Measurements from ENCODE around the gene SMARCD3. TPM values are rescaled to one million over a fixed set of nuclear protein-coding genes. Genes with fewer than 3 reads are reported as not detected.

SMARCD3 gene
- total and polyA plus RNA-seq, 9 of the 15 experiments (the other 6 are each of a cell fraction or from before 2014, with no cell fraction given): 0.43 to 3.6 (median 2.6) TPM

- TF ChIP-seq ARID4B (CRISPR knock-in tag; IDR thresholded peaks at IDR 0.05): no peak
- peak; percentile 18; the same call in 1 of the 2 replicates for TF ChIP-seq ZNF263 (CRISPR knock-in tag; IDR thresholded peaks at IDR 0.05; ENCODE audit: borderline replicate concordance)
- no peak for TF ChIP-seq BRF1 (IDR thresholded peaks at IDR 0.05; ENCODE audit: borderline replicate concordance, extremely low read depth, insufficient read length)
- TF ChIP-seq, protein P1, sequence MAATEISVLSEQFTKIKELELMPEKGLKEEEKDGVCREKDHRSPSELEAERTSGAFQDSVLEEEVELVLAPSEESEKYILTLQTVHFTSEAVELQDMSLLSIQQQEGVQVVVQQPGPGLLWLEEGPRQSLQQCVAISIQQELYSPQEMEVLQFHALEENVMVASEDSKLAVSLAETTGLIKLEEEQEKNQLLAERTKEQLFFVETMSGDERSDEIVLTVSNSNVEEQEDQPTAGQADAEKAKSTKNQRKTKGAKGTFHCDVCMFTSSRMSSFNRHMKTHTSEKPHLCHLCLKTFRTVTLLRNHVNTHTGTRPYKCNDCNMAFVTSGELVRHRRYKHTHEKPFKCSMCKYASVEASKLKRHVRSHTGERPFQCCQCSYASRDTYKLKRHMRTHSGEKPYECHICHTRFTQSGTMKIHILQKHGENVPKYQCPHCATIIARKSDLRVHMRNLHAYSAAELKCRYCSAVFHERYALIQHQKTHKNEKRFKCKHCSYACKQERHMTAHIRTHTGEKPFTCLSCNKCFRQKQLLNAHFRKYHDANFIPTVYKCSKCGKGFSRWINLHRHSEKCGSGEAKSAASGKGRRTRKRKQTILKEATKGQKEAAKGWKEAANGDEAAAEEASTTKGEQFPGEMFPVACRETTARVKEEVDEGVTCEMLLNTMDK (IDR thresholded peaks at IDR 0.05; ENCODE audit: borderline replicate concordance, insufficient read depth, low read depth, low read length, poor library complexity, severe bottlenecking): peak; percentile 91
- no peak; the same call in 1 of the 2 replicates for TF ChIP-seq BHLHE40 (IDR thresholded peaks at IDR 0.05; ENCODE audit: low read length)
- no peak for TF ChIP-seq SMAD1 (IDR thresholded peaks at IDR 0.05; ENCODE audit: low read depth, low read length, partially characterized antibody)
- TF ChIP-seq BCLAF1 (IDR thresholded peaks at IDR 0.05; ENCODE audit: borderline replicate concordance in 1 of 2, control insufficient read depth in 1 of 2, low read depth in 2 of 2, low read length in 1 of 2): no peak
These were observed 3.0 kb downstream of the SMARCD3 start (continued) for GRCh38 chr7:151245360-151246101.

Data from K562 (cell line).